ENCODE measurements around the gene TPST1.

TPST1 gene

DNA sequence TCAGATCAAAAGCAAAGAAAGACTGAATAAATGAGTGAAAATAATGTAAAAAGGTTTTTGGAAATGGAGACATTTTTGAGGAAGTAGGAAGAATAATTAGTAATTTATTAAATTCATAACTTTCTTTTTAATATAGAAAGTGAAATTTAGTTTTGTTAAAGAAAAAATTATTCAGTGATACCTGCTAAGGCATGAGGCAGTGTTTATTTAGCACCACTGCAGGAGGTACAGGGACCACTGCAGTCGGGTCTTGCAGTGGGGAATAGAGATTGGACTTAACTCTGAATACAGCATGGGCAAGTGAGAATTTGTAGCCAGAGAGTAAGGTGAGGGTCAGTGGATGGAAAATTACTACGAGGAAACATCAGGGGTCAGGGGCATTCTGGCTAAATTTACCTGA lies 39.9 kb downstream of the TPST1 start:
- DNase-seq, result no peak

- no peak for DNase-seq
These were observed 41.5 kb downstream of the TPST1 start for GRCh38 chr7:66246554-66247171.

DNA sequence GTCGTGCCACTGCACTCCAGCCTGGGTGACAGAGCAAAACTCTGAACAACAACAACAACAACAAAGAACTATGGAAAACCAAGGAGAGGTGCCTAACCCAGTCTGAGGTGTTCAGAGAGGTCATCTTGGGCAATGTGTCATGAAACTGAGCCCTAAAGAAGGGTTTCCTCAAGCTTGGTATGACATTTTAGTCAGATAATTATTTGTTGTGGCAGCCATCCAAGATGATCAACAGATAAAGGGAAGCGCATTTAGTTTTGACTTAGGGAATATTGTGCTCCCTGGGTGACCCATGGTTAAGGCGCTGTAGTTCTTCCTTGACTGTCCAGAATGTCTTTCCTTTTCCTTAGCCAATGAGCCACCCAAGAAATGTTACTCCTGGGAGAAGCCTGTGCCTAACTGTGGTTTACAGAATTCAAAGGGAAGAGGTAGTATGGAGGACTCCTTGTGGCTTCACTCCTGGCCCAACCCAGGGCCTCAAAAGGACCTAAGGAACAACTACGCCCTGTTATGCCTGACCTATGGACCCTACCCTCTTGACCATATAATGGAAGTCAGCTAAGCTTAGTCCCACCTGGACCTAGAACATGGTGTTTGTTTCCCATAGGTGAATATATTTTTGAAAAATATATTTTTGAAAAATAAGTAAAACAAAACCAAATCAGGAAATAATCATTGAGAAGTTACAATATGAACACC lies 42.4 kb downstream of the TPST1 start:
- DNase-seq, result no peak

DNA sequence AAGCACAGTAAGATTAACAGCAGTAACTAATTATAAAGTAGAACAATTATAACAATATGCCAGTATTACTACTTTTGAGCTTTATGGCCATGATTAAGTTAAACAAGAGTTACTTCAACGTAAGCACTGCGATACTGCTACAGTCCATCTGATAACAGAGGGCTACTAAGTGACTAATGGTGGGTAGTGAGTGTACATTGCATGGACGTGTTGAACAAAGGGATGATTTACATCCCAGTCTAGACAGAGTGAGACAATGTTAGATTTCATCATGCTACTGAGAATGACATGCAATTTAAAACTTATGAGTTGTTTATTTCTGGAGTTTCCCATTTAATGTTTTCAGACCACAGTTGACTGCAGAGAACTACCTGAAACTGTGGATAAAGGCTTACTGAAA lies 45.6 kb downstream of the TPST1 start:
- no peak for DNase-seq

- DNase-seq, result no peak
These were observed 50.5 kb downstream of the TPST1 start for GRCh38 chr7:66255534-66256100.

GRCh38 chr7:66256281-66256680 lies 51.1 kb downstream of the TPST1 start:
- no peak for DNase-seq

GRCh38 chr7:66257481-66257880 lies 52.3 kb downstream of the TPST1 start:
- DNase-seq, result no peak

- no peak for DNase-seq
These were observed 53.3 kb downstream of the TPST1 start for GRCh38 chr7:66258409-66258808.

DNA sequence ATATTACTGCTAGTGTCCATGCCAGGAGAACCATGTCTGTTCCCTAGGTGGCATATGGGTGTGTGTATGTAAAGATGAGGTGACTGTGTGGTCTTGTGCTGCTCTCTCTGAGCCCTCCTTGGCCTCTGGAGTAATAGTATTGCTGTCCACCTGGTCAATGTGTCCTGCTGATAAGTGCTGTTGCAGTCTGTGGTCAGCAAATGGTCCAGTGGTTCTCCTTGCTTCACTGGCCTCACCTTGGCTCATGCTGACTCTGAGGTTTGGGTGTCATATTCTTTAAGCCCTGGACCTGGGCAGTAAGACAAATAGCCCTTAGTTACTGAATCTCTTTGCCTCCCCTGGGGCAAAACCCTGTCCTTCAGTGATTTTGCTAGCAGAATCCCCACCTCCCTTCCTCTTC lies 56.8 kb downstream of the TPST1 start:
- no peak for DNase-seq

DNA sequence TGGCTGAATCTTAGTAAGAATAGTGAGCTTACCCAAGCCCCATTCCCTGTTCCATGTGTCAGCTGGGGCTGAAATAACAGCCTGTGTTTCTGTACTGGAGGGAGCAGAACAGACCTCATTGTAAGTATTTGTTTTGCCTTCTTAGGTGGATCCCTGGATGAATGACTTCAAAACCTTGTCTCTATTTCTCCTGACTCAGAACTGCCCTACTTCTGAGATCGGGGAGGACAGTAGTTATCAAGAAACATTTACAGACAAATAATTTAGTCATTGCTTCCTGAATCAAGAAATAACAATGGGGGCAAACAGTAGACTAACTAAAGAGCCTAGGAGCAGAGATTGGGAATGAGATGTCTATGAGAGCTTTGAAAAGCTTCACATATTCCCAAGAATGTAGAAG lies 58.8 kb downstream of the TPST1 start:
- DNase-seq, result no peak

DNA sequence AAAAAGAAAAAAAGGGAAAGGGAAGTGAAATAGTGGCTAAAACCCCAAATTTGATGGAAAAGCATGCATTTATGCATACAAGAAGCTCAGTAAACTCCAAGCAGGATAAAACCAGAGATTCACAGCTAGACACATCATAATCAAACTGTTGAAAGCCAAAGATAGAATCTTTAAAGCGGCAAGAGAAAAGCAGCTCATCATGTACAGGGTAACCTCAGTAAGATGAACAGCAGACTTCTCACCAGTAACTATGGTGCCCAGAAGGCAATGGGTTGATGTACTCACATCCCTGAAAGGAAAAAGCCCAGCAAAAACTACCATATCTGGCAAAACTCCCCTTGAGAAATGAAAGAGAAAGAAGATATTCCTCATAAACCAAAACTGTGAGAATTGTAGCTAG lies 60.4 kb downstream of the TPST1 start:
- no peak for DNase-seq

DNA sequence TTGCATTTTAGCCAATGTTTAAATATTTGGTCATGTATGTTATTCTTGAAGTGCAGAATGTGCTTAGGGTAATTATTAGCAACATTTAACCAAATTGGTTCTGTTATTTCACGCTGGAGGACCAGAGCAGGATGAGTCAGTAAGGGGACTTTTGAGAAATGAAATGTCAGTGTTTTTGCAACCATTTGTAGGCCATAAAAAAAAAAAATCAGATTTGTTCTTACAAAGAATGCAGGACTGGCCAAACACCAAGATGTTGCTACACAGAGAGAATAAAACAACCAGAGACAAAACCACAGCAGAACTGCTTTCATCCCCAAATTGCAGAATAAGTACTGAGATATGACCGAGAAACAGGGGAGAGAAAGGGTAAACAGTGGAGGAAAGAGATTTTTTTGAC lies 62.1 kb downstream of the TPST1 start:
- DNase-seq, result no peak

- DNase-seq, result no peak
These were observed 64.8 kb downstream of the TPST1 start for GRCh38 chr7:66269978-66270377.

- DNase-seq, result no peak
These were observed 67.2 kb downstream of the TPST1 start for GRCh38 chr7:66272321-66272720.

GRCh38 chr7:66276363-66276762 lies 71.2 kb downstream of the TPST1 start:
- DNase-seq, result no peak

GRCh38 chr7:66277492-66277891 lies 72.4 kb downstream of the TPST1 start:
- DNase-seq, result no peak

GRCh38 chr7:66279912-66280311 lies 74.8 kb downstream of the TPST1 start:
- DNase-seq, result no peak

GRCh38 chr7:66281678-66282590 lies 76.8 kb downstream of the TPST1 start:
- DNase-seq, result no peak

DNA sequence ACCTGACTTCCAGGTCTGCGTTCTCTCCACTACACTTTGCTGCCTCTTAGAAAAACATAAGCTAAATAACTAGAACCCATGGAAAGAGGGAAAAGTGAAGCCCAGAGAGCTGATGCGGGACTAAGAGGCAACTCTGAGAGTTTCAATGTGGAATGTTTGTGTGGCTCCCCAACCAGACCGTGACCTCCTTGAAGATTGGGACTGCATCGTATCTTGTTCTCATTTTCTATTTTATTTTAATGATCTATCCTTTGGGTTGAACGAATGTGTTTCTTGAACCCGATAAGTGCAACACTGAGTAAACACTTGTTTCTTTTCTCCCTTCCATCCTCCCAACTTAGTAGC lies 77.4 kb downstream of the TPST1 start:
- no peak for DNase-seq

DNA sequence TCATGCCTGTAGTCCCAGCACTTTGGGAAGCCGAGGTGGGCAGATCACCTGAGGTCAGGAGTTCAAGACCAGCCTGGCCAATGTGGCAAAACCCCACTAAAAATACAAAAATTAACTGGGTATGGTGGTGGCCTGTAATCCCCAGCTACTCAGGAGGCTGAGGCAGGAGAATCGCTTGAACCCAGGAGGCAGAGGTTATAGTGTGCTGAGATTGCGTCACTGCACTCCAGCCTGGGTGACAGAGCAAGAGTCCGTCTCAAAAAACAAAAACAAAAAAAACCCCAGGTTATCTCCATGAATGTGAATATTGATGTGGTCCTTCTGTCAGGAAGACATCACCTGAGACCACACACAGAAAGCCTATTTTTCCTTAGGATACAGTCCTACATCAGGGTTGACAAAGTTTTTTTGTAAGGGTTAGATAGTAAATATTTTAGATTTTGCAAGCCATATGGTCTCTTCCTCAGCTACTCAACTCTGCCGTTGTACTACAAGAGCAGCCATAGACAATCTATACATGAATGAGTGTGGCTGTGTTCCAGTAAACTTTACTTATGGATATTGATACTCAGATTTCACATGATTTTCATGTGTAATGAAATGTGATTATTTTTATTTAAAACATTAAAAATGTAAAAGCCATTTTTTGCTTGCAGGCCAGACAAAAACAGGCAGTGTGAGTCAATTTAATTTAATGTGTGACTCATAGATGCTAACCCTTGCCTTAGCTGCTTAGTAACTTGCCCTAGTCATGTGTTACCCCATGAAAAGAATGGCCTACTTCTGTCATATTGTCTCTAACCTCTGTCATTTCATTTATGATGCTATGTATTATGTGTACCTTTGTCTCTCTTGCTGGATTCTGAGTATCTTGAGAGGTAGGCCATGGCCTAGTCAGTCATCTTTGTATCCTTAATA lies 78.1 kb downstream of the TPST1 start:
- no peak for DNase-seq

GRCh38 chr7:66296001-66296521 lies 90.9 kb downstream of the TPST1 start:
- no peak for DNase-seq

GRCh38 chr7:66296557-66296956 lies 91.4 kb downstream of the TPST1 start:
- DNase-seq, result no peak

All from NCI-H1694 (cell line).